HG03575 (cell line): ENCODE measurements around the gene CASD1.

ENCODE experiments used
- ATAC-seq: cut with Tn5 transposase; IDR thresholded peaks from one replicate; pipeline ENCODE4 v1.9.1; 2021; ENCODE audit not compliant: unreplicated experiment, insufficient number of reproducible peaks, low FRiP score; ENCODE audit errors: extremely low read depth

The CASD1 gene

GRCh38 chr7:94571816-94572215 lies 62.2 kb downstream of the CASD1 start:
- no peak for ATAC-seq

- ATAC-seq, result no peak
Observed at GRCh38 chr7:94575646-94576045, 66.0 kb downstream of the CASD1 start.

GRCh38 chr7:94576316-94576715 lies 66.7 kb downstream of the CASD1 start:
- ATAC-seq, result no peak

GRCh38 chr7:94577357-94577756 lies 67.7 kb downstream of the CASD1 start:
- no peak for ATAC-seq

- no peak for ATAC-seq
Observed at GRCh38 chr7:94578614-94579013, 69.0 kb downstream of the CASD1 start.

GRCh38 chr7:94579470-94579869 lies 69.9 kb downstream of the CASD1 start:
- ATAC-seq, result no peak

- ATAC-seq, result no peak
Observed at GRCh38 chr7:94580601-94581000, 71.0 kb downstream of the CASD1 start.

GRCh38 chr7:94584113-94584512 lies 74.5 kb downstream of the CASD1 start:
- no peak for ATAC-seq

- ATAC-seq, result no peak
Observed at GRCh38 chr7:94588075-94588474, 78.5 kb downstream of the CASD1 start.

- ATAC-seq, result no peak
Observed at GRCh38 chr7:94590526-94591162, 81.0 kb downstream of the CASD1 start.

- ATAC-seq, result no peak
Observed at GRCh38 chr7:94591176-94591575, 81.6 kb downstream of the CASD1 start.

GRCh38 chr7:94594882-94595281 lies 85.3 kb downstream of the CASD1 start:
- no peak for ATAC-seq

- ATAC-seq, result no peak
Observed at GRCh38 chr7:94595717-94596116, 86.1 kb downstream of the CASD1 start.

- no peak for ATAC-seq
Observed at GRCh38 chr7:94600267-94600666, 90.7 kb downstream of the CASD1 start.

- ATAC-seq, result no peak
Observed at GRCh38 chr7:94602181-94602580, 92.6 kb downstream of the CASD1 start.

GRCh38 chr7:94605031-94605430 lies 95.4 kb downstream of the CASD1 start:
- no peak for ATAC-seq
